ENCODE measurements around the gene RETSAT. TPM values are rescaled to one million over a fixed set of nuclear protein-coding genes. Genes with fewer than 3 reads are reported as not detected.
A peak's percentile ranks its signal among the peaks of the same experiment; 100 is the strongest.

RETSAT gene
- total RNA-seq: 23.4 and 25.9 TPM in 2 replicates

GRCh38 chr2:85354286-85355072 lies at the start of gene RETSAT, which contains the start of gene ELMOD3:
Gene RETSAT (minus strand): TSS chr2:85354528. CDS start chr2:85354507, 21 bp downstream.
Gene ELMOD3 (plus strand): TSS chr2:85354769. CDS start chr2:85357199, 2,430 bp downstream.
- Mint-ChIP-seq H3K4me3 (peak within 1 kb of the TSS; percentile 100), H3K9me3 (no peaks in the 10 kb centered on the region), H3K36me3 (ENCODE audit: low read depth) (peaks cover 31% of the 10 kb centered on the region), H3K4me1 (ENCODE audit: low read depth) (peaks cover 44% of the 10 kb centered on the region), H3K27me3 (ENCODE audit: insufficient read depth) (no peaks in the 10 kb centered on the region), H3K27ac (peak within 1 kb of the TSS; percentile 98)
- DNase-seq (ENCODE audit: low spot score): peak; percentile 97
- intact Hi-C loops (cut with micrococcal nuclease): loop anchor here (1.0 to 10.0 kb wide), 12 partner anchors 26 to 1088 kb away; partner anchors contain the start of genes GGCX, IMMT, KDM3A and MRPL35

GRCh38 chr2:85401844-85402243 lies 47.5 kb upstream of the RETSAT start:
- peaks cover 14% of the 10 kb centered on the region for H3K9me3 Mint-ChIP-seq
- peaks cover 31% of the 10 kb centered on the region for H3K36me3 Mint-ChIP-seq (ENCODE audit: low read depth)
- no peak overlapping the region for H3K4me3 Mint-ChIP-seq
- H3K4me1 Mint-ChIP-seq (ENCODE audit: low read depth): peaks cover 29% of the 10 kb centered on the region
- intact Hi-C loops (cut with micrococcal nuclease): no loop called here
- H3K27ac Mint-ChIP-seq: no peak overlapping the region
- H3K27me3 Mint-ChIP-seq (ENCODE audit: insufficient read depth): no peaks in the 10 kb centered on the region
- DNase-seq (ENCODE audit: low spot score): no peak

DNA sequence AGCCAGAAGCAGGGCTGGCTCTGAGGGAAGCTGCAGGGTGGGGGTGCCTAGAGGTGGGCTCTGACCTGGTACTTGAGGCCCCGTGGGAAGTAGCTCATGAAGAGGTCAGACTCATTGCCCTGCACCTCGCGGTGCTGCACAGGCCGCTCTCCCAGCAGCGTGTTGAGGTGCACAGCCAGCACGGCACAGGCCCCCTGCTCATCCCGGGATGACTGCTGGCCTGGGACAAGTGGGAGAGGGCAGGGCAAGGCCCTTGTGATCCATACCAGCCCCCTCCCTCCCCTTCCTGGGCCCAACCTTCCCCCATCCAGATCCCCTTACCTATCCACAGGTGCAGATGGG lies 47.1 kb upstream of the RETSAT start:
- Mint-ChIP-seq H3K4me1 (ENCODE audit: low read depth) (peaks cover 33% of the 10 kb centered on the region), H3K27me3 (ENCODE audit: insufficient read depth) (no peaks in the 10 kb centered on the region), H3K27ac (no peak overlapping the region), H3K9me3 (peaks cover 14% of the 10 kb centered on the region), H3K4me3 (no peak overlapping the region), H3K36me3 (ENCODE audit: low read depth) (peaks cover 35% of the 10 kb centered on the region)
- no peak for DNase-seq (ENCODE audit: low spot score)
- intact Hi-C loops (cut with micrococcal nuclease): no loop called here

DNA sequence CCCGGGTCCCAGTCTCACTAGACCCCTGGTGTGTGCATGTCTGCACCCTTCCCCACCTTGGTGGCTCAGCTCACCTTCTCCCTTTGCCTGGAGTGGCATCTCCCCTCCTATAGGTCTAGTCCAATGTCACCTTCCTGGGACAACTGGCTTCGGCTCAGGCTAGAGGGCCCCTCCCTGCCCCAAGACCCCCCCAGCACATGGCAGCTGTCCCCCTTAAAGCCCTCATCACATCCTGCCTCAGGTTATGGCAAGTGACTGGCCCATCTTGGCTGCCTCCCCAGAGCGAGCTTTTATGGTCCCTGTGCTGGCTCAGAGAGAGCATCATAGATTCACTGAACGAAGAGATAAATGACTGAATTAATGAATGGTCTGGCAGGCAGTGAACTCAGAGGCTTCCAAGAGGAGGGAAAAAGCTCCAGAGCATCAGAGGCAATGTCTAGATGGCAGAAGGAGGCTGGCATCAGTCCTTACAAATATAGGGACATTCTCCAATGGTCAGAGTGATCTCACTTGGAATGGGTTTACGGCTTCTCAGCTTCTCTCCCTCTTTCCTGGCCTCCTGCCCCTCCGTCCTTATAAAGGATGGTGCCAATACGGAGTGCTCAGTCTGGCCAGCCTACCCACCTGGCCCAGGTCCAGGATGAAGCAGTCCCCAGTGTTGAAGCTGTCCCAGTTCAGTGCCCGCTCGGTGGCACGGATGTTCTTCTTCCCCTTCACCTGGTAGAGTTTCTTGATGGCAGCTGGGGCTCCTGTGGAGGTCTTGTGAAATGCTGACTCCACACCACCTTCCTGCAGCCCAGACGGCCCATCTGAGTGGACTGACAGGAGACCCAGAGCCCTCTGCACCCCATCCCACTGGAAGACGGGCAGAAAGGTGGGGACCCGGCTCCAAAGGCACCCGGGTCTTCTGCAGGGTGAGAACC lies 46.5 kb upstream of the RETSAT start:
- Mint-ChIP-seq H3K27ac (no peak overlapping the region), H3K9me3 (peaks cover 14% of the 10 kb centered on the region), H3K4me3 (no peak overlapping the region), H3K4me1 (ENCODE audit: low read depth) (peaks cover 29% of the 10 kb centered on the region), H3K27me3 (ENCODE audit: insufficient read depth) (no peaks in the 10 kb centered on the region), H3K36me3 (ENCODE audit: low read depth) (peaks cover 36% of the 10 kb centered on the region)
- no peak for DNase-seq (ENCODE audit: low spot score)
- intact Hi-C loops (cut with micrococcal nuclease): no loop called here

GRCh38 chr2:85400023-85400422 lies 45.7 kb upstream of the RETSAT start:
- intact Hi-C loops (cut with micrococcal nuclease): no loop called here
- no peak for DNase-seq (ENCODE audit: low spot score)
- no peak overlapping the region for H3K4me3 Mint-ChIP-seq
- peaks cover 32% of the 10 kb centered on the region for H3K36me3 Mint-ChIP-seq (ENCODE audit: low read depth)
- no peak overlapping the region for H3K27ac Mint-ChIP-seq
- no peaks in the 10 kb centered on the region for H3K27me3 Mint-ChIP-seq (ENCODE audit: insufficient read depth)
- peaks cover 14% of the 10 kb centered on the region for H3K9me3 Mint-ChIP-seq
- H3K4me1 Mint-ChIP-seq (ENCODE audit: low read depth): peaks cover 21% of the 10 kb centered on the region

DNA sequence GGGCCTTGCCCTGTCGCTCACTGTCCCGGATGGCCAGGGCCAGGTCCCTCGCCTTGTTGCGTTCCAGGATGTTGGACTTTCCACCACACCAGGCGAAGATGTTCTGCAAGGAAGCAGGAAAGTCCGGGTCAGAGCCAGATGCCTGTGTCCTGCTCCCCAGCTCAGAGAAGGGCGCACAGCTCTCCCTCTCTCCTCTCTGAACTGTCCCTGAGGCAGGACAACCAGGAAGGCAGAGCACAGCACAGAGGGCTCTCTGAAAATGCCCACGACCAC lies 44.8 kb upstream of the RETSAT start:
- Mint-ChIP-seq H3K27ac (no peak overlapping the region), H3K36me3 (ENCODE audit: low read depth) (peaks cover 30% of the 10 kb centered on the region), H3K4me3 (no peak overlapping the region), H3K4me1 (ENCODE audit: low read depth) (peaks cover 18% of the 10 kb centered on the region), H3K9me3 (peaks cover 12% of the 10 kb centered on the region), H3K27me3 (ENCODE audit: insufficient read depth) (no peaks in the 10 kb centered on the region)
- intact Hi-C loops (cut with micrococcal nuclease): no loop called here
- DNase-seq (ENCODE audit: low spot score): no peak

GRCh38 chr2:85398426-85399182 lies 44.3 kb upstream of the RETSAT start:
- intact Hi-C loops (cut with micrococcal nuclease): no loop called here
- Mint-ChIP-seq H3K4me3 (no peak overlapping the region), H3K36me3 (ENCODE audit: low read depth) (peaks cover 29% of the 10 kb centered on the region)

GRCh38 chr2:85397925-85398331 lies 43.6 kb upstream of the RETSAT start:
- Mint-ChIP-seq H3K27me3 (ENCODE audit: insufficient read depth) (no peaks in the 10 kb centered on the region), H3K36me3 (ENCODE audit: low read depth) (peaks cover 27% of the 10 kb centered on the region), H3K9me3 (peaks cover 2% of the 10 kb centered on the region), H3K27ac (no peak overlapping the region), H3K4me1 (ENCODE audit: low read depth) (peaks cover 24% of the 10 kb centered on the region), H3K4me3 (no peak overlapping the region)
- intact Hi-C loops (cut with micrococcal nuclease): no loop called here
- DNase-seq (ENCODE audit: low spot score): no peak

More at GRCh38 chr2:85398426-85399182, 44.3 kb upstream of the RETSAT start:
- Mint-ChIP-seq H3K4me1 (ENCODE audit: low read depth) (peaks cover 18% of the 10 kb centered on the region), H3K9me3 (peaks cover 7% of the 10 kb centered on the region), H3K27ac (no peak overlapping the region), H3K27me3 (ENCODE audit: insufficient read depth) (no peaks in the 10 kb centered on the region)
- no peak for DNase-seq (ENCODE audit: low spot score)

DNA sequence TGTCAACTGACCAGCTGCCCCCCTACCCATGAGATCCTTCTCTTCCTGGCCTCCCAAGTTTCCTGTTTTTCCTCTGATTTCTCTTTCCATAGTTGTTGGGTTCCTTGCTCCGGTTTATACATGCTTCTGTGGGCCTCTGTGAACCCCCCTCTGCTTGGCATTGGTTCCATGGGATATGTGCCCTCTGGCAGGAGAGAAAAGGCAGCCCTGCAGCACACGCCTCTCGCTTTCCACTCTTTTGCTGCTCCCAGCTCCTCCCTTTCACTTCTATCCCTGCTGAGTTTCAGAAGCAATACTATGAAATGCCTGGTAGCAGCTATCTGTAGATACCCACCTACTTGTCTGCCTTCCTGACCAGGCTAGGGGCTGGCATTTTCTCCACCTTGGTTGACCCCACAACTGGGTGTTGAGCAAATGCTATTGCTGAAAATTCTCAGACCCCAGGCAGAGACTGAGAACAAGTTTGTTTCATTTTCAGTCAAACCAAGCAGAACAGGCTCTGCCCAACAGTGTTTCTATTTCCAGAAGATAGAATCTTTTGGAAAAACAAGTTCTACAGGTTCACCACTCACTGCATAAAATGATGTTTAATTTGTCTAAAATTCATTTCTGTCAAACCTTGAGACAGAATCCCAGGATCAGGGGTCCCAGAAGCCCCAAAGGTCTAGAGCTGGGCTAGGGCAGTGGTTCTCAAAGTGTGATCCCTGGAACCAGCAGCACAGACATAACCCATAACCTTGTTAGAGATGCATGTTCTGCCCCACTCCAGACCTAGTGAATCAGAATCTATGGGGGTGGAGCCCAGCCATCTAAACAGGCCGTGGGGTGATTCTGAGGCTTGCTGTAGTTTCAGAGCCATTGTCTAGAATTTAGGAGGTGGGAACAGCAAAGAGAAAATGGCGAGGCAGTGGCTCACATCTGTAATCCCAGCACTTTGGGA lies 42.5 kb upstream of the RETSAT start:
- no peak for DNase-seq (ENCODE audit: low spot score)
- Mint-ChIP-seq H3K4me3 (no peak overlapping the region), H3K9me3 (no peaks in the 10 kb centered on the region), H3K36me3 (ENCODE audit: low read depth) (peaks cover 22% of the 10 kb centered on the region), H3K27me3 (ENCODE audit: insufficient read depth) (no peaks in the 10 kb centered on the region), H3K27ac (peak overlapping the region; percentile 52), H3K4me1 (ENCODE audit: low read depth) (peaks cover 30% of the 10 kb centered on the region)
- intact Hi-C loops (cut with micrococcal nuclease): no loop called here

GRCh38 chr2:85395912-85396475 lies 41.7 kb upstream of the RETSAT start:
- no peak for DNase-seq (ENCODE audit: low spot score)
- H3K4me1 Mint-ChIP-seq (ENCODE audit: low read depth): peaks cover 38% of the 10 kb centered on the region
- H3K36me3 Mint-ChIP-seq (ENCODE audit: low read depth): peaks cover 20% of the 10 kb centered on the region
- H3K9me3 Mint-ChIP-seq: no peaks in the 10 kb centered on the region
- no peak overlapping the region for H3K27ac Mint-ChIP-seq
- intact Hi-C loops (cut with micrococcal nuclease): no loop called here
- no peak overlapping the region for H3K4me3 Mint-ChIP-seq
- no peaks in the 10 kb centered on the region for H3K27me3 Mint-ChIP-seq (ENCODE audit: insufficient read depth)

- Mint-ChIP-seq H3K27ac (no peak overlapping the region), H3K4me1 (ENCODE audit: low read depth) (peaks cover 39% of the 10 kb centered on the region), H3K4me3 (no peak overlapping the region), H3K27me3 (ENCODE audit: insufficient read depth) (no peaks in the 10 kb centered on the region), H3K36me3 (ENCODE audit: low read depth) (peaks cover 16% of the 10 kb centered on the region), H3K9me3 (no peaks in the 10 kb centered on the region)
- DNase-seq (ENCODE audit: low spot score): no peak
- intact Hi-C loops (cut with micrococcal nuclease): no loop called here
These were observed 40.6 kb upstream of the RETSAT start for GRCh38 chr2:85394976-85395375.
